ENCODE data around the gene RB1. TPM values are rescaled to one million over a fixed set of nuclear protein-coding genes. Genes with fewer than 3 reads are reported as not detected.

RB1 gene
- polyA plus RNA-seq (2013, experiment 1 of 2; ENCODE audit: insufficient read length), result 24.7 TPM
- polyA plus RNA-seq (2013, experiment 2 of 2; ENCODE audit: insufficient read length), result 23.2 TPM

- DNase-seq, result peak; percentile 90
Observed at GRCh38 chr13:48303359-48304142, at the start of gene RB1. Gene RB1, plus strand, starts transcription at chr13:48303751. Its CDS starts 162 bp downstream, at chr13:48303913.

- no peak for DNase-seq
Observed at GRCh38 chr13:48253849-48254248, 49.7 kb upstream of the RB1 start.

GRCh38 chr13:48255090-48255489 is 48.5 kb upstream of the RB1 start:
- no peak for DNase-seq

DNA sequence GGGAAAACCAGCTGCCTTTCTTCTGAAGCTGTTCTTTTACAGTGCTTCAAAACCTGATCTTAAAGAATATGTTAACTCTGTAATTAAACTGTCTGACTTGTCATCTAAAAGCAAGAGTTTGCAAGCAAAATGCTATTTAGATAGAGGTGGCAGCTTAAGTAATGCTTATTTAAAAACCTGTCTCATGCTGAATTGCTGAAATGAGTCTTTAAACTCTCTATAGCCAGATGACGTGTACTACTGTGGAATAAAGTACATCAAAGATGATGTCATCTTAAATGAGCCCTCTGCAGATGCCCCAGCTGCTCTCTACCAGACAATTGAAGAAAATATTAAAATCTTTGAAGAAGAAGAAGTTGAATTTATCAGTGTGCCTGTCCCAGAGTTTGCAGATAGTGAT is 47.6 kb upstream of the RB1 start:
- DNase-seq, result no peak

DNA sequence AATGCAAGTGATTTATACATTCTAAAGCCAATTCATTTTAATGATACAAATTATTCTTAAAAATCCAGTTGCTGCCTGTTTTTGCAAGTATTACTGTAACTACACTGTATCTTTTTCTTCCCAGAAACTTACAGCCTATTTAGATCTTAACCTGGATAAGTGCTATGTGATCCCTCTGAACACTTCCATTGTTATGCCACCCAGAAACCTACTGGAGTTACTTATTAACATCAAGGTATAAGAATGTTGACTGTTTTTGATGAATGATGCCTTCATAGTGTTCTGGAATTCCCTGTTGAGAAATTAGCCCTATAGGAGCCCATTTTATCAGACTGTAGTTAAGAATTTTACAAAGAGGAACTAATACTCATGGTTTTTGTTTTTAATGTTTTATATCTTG is 45.5 kb upstream of the RB1 start:
- DNase-seq, result no peak

DNA sequence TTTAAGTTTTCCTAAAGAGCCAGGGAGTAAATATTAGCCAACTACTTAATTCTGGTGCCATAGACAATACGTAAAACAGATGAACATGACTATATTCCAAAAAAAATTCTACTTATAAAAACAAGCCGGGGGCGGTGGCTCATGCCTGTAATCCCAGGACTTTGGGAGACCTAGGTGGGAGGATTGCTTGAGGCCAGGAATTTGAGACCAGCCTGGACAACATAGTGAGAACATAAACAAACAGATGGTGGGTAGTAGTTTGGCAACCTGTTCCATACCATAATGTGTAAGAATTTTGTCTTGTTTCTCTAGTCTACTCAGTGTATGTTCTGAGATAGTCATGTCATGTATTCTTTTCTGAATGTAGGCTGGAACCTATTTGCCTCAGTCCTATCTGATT is 45.1 kb upstream of the RB1 start:
- no peak for DNase-seq

DNA sequence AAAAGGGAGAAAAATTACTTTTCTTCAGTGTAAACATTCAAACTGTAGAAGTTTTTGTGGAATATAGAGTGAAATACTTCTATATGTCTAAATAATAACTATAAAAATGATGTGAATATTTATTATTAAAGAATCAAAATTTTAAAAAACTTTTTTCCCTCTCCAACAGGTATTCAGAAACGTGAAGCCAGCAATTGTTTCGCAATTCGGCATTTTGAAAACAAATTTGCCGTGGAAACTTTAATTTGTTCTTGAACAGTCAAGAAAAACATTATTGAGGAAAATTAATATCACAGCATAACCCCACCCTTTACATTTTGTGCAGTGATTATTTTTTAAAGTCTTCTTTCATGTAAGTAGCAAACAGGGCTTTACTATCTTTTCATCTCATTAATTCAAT is 42.6 kb upstream of the RB1 start:
- DNase-seq, result no peak

- no peak for DNase-seq
Observed at GRCh38 chr13:48263196-48263595, 40.4 kb upstream of the RB1 start.

- no peak for DNase-seq
Observed at GRCh38 chr13:48264058-48264457, 39.5 kb upstream of the RB1 start.

DNA sequence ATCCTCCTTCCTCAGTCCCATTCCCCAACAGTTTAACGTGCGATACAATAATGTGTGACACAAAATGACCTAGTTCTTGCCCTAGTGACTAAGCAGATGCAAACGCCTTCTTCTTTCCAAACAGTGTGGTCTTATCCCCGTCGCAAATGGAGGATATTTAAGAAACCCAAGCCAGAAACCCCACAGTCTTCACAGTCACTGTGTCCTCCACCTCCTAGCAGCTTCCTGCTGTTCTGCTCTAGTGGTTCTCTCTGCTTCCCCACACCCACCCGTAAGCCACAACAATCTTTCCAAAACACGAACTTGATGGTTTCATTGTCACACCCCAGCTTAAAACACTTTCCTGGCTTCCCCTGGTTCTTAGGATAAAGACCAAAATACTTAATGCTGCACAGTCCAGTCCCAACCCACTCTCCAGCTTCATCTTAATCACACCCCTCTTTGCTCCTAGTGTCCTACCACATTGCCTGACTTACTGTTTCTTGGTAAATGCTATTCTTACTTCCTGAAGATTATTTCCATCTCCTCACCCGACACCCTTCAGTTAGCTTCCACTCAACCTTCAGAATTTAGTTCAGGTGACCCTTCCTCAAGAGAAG is 38.2 kb upstream of the RB1 start:
- DNase-seq, result no peak

GRCh38 chr13:48266150-48266549 is 37.4 kb upstream of the RB1 start:
- no peak for DNase-seq

GRCh38 chr13:48266701-48267639 is 36.6 kb upstream of the RB1 start:
- peak; percentile 7 for DNase-seq

- no peak for DNase-seq
Observed at GRCh38 chr13:48268019-48268418, 35.5 kb upstream of the RB1 start.

DNA sequence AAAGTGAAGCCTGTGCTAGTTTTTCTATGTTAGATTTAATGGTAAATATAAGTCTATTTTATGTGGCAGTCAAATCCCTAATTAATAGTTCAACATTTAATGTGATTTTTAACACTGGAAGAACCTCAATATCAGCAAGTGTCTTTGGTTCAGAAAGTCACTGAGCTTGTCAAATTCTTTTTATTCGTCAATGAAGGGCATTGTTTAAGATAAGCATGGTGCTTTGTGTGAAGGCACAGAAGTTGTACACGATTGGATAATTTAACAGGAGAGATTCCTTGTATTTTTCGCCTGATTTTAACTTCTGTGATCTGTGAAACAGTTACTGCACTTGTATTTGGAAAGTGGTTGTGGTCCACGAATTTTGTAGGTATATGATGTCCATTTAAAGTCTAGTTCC is 30.2 kb upstream of the RB1 start:
- no peak for DNase-seq

GRCh38 chr13:48275507-48275906 is 28.0 kb upstream of the RB1 start:
- no peak for DNase-seq

DNA sequence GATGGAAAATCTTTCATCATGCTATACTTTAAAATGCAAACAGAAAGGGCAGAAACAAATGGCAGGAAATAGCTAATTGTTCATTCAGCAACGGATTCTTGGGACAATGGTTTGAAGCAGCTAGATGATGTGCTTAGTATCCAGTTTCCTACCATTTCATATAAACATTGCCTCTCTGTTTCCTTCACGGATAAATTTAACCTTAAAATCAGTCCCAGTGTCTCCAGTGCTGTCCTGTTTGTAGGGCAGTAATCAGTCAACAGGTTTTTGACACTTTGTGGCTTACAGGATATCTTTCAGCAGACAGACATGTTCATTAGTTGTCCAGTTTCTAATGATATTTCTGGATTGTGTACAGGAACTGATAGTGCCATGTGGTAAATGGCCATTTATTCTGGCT is 24.7 kb upstream of the RB1 start:
- no peak for DNase-seq

DNA sequence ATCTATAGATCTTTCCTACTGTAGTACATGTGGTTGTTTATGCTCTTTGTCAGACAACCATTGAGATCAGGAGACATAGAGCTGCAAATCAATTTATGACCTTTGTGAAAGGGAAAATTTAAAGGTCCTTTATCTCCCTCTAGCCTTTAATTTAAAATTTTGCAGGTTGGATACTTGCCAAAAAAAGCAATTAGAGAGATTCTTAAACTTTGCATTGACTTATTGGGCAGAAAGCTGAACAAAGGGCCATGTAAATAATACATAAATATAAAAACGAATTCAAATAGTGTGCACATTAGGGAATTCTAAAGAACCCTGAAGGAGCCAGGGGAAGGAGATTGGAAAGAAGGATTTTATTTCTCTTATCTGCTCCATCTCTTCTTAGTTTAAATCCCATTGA is 22.0 kb upstream of the RB1 start:
- DNase-seq, result no peak

DNA sequence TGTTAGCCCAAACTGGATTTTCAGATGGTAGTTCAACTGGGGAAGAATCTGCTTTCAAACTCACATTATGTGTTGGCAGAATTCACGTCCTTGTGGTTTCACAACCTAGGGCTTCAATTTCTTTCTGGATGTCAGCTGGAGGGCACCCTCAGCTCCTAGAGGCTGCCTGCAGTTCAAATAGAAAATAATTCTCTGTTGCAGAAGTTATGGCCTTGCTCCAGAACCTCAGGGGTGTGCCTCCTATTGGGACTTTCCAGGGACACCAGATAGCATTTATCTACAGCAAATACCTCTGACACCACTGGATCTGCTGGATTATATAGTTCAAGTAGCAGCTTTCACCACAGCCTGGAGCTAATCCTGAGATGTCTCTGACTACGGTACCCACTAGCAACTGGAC is 11.8 kb upstream of the RB1 start:
- DNase-seq, result no peak

DNA sequence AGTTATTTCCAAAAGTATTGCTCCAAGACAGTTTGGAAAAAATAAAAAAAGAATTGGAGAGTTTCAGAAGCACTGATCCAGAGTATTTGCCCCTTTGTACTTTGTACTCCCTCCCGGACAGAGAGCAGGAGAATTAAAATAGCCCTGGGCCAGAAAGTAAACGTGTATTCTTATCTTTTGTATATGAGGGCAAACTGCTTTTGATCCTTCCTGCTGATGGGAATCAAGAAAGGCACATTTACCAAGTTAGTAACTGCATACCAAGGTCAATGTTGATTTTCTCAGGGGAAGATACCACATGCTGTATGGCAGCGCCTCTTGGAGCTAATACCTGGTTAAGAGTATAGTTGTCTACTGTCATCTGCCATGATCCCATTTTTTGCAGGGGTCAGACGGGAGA is 10.9 kb upstream of the RB1 start:
- DNase-seq, result no peak

DNA sequence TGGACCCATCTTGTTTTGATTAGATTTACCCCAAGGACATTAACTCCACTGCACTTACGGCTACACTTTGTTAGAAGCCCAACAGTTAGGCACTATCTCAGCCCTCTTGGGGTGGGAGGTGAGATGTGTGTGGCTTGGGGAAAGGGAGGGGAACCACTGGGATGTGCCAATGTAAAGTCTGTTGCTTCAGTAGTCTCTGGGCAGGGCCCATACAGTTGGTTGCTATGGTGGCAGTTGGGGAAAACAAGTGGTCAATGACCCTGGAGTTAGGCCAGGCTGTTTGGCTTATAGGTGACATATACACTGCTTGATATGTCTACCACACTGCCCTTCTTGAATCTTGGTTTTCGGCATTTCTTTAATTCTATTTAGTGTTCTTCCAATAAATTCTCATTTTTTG is 8.9 kb upstream of the RB1 start:
- no peak for DNase-seq

DNA sequence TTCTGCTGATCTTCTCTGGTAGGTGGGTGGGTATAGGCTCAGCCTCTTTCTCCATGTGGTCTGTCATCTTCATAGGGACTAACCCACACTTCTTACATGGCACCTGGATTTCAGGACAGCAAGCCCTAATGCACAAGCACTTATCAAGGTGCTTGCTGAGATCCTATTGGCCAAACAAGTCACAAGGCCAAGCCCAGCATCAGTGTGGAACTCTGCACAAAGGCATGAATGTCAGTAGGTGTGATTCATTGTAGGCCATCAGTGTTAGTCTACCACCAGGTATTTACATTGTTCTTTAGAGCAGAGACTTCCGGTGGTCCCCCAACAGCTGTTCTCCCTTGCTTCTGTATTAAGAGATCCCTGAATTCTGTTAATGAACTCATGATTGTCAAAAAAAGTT is 8.3 kb upstream of the RB1 start:
- no peak for DNase-seq

DNA sequence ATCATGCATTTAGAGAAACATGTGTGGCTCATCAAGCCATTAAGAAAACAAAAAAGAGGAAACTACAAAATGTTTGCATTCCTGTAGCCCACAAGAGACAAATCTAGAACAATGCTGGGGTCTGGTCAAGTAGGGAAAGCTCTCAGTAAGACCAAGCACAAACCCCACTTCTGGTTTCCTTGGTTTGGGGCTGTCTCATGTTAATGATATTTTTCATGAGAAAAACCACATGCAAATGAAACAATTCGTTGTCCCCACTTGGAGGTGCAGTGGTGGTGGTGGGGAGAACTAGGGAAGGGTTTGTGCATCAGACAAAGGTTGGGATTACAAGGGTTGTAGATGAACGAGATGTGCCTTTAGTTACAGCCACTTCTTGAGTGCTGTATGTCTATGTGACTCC is 7.0 kb upstream of the RB1 start:
- DNase-seq, result no peak

DNA sequence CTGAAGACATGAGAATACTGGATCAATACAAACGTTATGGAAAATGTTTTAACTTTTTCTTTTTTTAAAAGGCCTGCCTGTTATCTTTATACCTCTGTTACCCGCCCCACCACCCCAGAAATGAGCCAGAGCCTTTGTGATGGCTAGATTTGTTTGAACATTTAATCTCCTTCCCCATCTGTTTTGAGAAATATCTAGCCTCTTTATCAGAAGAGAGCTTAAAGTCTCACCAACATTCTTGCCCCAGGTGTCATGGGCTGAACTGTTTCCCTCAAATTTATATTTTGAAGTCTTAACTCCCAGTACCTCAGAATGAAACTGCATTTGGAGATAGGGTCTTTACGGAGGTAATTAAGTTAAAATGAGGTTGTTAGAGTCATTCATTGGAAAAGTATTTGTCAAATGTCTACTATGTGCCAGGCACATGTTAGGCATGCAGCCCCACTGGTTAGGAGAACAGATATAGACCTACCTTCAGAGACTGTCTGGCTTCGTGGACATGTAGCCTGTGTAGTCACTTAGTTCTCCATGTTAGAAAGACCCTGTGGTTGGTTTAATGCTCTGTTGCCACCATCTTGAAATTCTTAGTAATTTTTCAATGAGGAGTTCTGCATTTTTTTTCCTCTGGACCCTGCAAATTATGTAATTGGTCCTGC is 6.3 kb upstream of the RB1 start:
- DNase-seq, result no peak
